Natural killer cell (primary cell): ENCODE measurements around the gene CACNA1F. TPM values are rescaled to one million over a fixed set of nuclear protein-coding genes. Genes with fewer than 3 reads are reported as not detected.

Experiments used
- ATAC-seq, 3 donors: fragments of 150-1000 bp in 2 of 3; fragments of 200-7000 bp in 1 of 3; cut with Tn5 transposase; 1 replicate in 1 of 3; 2 replicates in 2 of 3; pipeline ENCODE4 v1.10.0; 2021; ENCODE audit warnings: mild to moderate bottlenecking in 2 of 3, moderate library complexity in 2 of 3
- DNase-seq, 2 donors: peaks; one replicate each; pipeline versions ENCODE4 v3.0.0 to v3.0.0-alpha.2; 2013 to 2021; ENCODE audit warnings: mixed read lengths in 1 of 2
- H3K27ac ChIP-seq: one replicate; pipeline ENCODE4 v1.5.1; 2013; ENCODE audit warnings: mild to moderate bottlenecking, low read length
- H3K27me3 ChIP-seq: one replicate; pipeline ENCODE4 v1.6.1; 2013; ENCODE audit warnings: low read length; ENCODE audit not compliant: control insufficient read depth, insufficient read depth
- H3K36me3 ChIP-seq: one replicate; pipeline ENCODE4 v1.6.1; 2013; ENCODE audit warnings: low read length; ENCODE audit not compliant: control insufficient read depth, insufficient read depth
- H3K4me1 ChIP-seq: one replicate; pipeline ENCODE4 v1.6.1; 2013; ENCODE audit warnings: low read length; ENCODE audit not compliant: control insufficient read depth, insufficient read depth
- H3K4me3 ChIP-seq: one replicate; pipeline ENCODE4 v1.5.1; 2013; ENCODE audit warnings: low read length
- H3K9me3 ChIP-seq: one replicate; pipeline ENCODE4 v1.6.1; 2013; ENCODE audit warnings: low read length; ENCODE audit not compliant: control insufficient read depth, insufficient read depth
- H3K27ac Mint-ChIP-seq, 2 donors: one replicate each; pipeline ENCODE4 v1.8.0; 2022; ENCODE audit warnings: mild to moderate bottlenecking in 2 of 2, mixed read lengths in 2 of 2, moderate library complexity in 1 of 2
- H3K27me3 Mint-ChIP-seq, 2 donors: one replicate each; pipeline ENCODE4 v1.8.0; 2022; ENCODE audit warnings: low read depth in 2 of 2, mixed read lengths in 2 of 2
- H3K36me3 Mint-ChIP-seq: one replicate; pipeline ENCODE4 v1.8.0; 2022; ENCODE audit warnings: mixed read lengths
- H3K4me1 Mint-ChIP-seq, 2 donors: one replicate each; pipeline ENCODE4 v1.8.0; 2022; ENCODE audit warnings: mixed read lengths in 2 of 2
- H3K4me3 Mint-ChIP-seq: one replicate; pipeline ENCODE4 v1.8.0; 2022; ENCODE audit warnings: mild to moderate bottlenecking, moderate library complexity, mixed read lengths
- H3K9me3 Mint-ChIP-seq, 2 donors: one replicate each; pipeline ENCODE4 v1.8.0; 2022; ENCODE audit warnings: mixed read lengths in 2 of 2
- WGBS: methylation state at CpG from one replicate; pipeline ENCODE4 v1.1.7; 2013; ENCODE audit warnings: missing lambda C conversion rate; ENCODE audit not compliant: insufficient coverage; 5-methylcytosine and 5-hydroxymethylcytosine counted together
- intact Hi-C: fragments of 100-400 bp; cut with micrococcal nuclease; formaldehyde crosslinking; loops from one replicate; pipeline ENCODE4 v1.14.2; 2022
- total RNA-seq, 4 donors: library from RNA; stranded (reverse); fragments of 120-200 nt in 1 of 4; gene quantifications; one replicate each; pipeline versions ENCODE4 v1.2.3 to v1.2.4, GENCODE V29; 2013 to 2022
- TF ChIP-seq, protein P1 (sequence below): fragments of 200-600 bp; IDR thresholded peaks from one replicate; pipeline ENCODE4 v1.8.0; 2022; ENCODE audit warnings: antibody characterized with exemption

CACNA1F gene
- total RNA-seq, 3 donors from 2014 or later (not counting 1 experiment from before 2014, with no cell fraction given) = 0.48 to 1.1 (median 0.66) TPM

DNA sequence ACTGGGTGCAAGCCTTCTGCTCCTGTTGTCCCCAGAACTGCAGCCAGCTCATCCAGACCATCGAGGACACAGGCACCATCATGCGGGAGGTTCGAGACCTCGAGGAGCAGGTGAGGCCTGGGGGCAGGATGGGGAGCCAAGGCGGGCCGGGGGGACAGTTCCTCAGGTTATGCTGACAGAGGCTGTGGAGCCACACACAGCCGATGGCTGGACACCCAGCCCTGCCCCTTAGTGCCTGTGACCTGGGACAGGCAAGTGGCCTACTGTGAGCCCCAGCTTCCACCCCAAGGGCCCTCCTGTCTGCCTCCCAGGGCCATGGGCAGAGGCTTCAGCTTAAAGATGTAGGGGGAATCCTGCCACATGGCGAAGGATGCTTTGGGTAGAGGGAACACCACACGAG, 16.5 kb upstream of the CACNA1F start:
- ATAC-seq = no peak
- WGBS = 92% methylated on average over 9 of the region's 9 CpGs
- Mint-ChIP-seq H3K4me1 (peaks cover 8 to 20% of the 10 kb centered on the region in 2 donors), H3K9me3 (no peaks in the 10 kb centered on the region), H3K27me3 (no peaks in the 10 kb centered on the region), H3K27ac (no peak overlapping the region), H3K36me3 (no peaks in the 10 kb centered on the region), H3K4me3 (no peak overlapping the region)
- intact Hi-C loops = no loop called here
- H3K9me3 ChIP-seq = no peaks in the 10 kb centered on the region
- no peak overlapping the region for H3K4me3 ChIP-seq
- DNase-seq = no peak
- TF ChIP-seq, protein P1, sequence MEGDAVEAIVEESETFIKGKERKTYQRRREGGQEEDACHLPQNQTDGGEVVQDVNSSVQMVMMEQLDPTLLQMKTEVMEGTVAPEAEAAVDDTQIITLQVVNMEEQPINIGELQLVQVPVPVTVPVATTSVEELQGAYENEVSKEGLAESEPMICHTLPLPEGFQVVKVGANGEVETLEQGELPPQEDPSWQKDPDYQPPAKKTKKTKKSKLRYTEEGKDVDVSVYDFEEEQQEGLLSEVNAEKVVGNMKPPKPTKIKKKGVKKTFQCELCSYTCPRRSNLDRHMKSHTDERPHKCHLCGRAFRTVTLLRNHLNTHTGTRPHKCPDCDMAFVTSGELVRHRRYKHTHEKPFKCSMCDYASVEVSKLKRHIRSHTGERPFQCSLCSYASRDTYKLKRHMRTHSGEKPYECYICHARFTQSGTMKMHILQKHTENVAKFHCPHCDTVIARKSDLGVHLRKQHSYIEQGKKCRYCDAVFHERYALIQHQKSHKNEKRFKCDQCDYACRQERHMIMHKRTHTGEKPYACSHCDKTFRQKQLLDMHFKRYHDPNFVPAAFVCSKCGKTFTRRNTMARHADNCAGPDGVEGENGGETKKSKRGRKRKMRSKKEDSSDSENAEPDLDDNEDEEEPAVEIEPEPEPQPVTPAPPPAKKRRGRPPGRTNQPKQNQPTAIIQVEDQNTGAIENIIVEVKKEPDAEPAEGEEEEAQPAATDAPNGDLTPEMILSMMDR = no peak
- H3K27me3 ChIP-seq = no peaks in the 10 kb centered on the region
- peaks cover 8% of the 10 kb centered on the region for H3K4me1 ChIP-seq
- no peak overlapping the region for H3K27ac ChIP-seq
- H3K36me3 ChIP-seq = peaks cover 18% of the 10 kb centered on the region

DNA sequence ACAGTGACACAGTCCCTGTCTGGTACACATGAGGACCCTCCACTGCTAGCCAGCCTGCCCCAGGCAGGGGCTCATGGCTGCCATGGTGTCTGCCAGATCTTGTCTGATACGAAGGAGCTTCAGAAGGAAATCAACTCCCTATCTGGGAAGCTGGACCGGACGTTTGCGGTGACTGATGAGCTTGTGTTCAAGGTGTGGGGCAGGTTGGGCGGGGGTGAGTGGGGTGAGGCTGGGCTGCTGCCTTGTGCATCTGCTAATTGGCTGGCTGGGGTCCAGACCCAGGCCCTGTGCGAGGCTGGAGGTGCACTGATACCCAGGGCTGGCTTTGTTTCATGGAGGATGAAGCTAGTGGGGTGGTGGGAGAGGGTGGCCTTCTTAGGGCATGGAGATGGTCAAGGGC, 15.9 kb upstream of the CACNA1F start:
- Histone ChIP-seq H3K27me3 (no peaks in the 10 kb centered on the region), H3K27ac (no peak overlapping the region), H3K36me3 (peaks cover 21% of the 10 kb centered on the region), H3K4me1 (peaks cover 8% of the 10 kb centered on the region), H3K9me3 (no peaks in the 10 kb centered on the region), H3K4me3 (no peak overlapping the region)
- ATAC-seq (no peak), DNase-seq (no peak)
- no peak overlapping the region for H3K4me3 Mint-ChIP-seq
- intact Hi-C loops = no loop called here
- H3K27ac Mint-ChIP-seq = no peak overlapping the region
- no peaks in the 10 kb centered on the region for H3K36me3 Mint-ChIP-seq
- peaks cover 8 to 20% of the 10 kb centered on the region in 2 donors for H3K4me1 Mint-ChIP-seq
- no peaks in the 10 kb centered on the region for H3K9me3 Mint-ChIP-seq
- TF ChIP-seq, protein P1 = no peak
- WGBS = 92% methylated on average over 5 of the region's 6 CpGs
- H3K27me3 Mint-ChIP-seq = no peaks in the 10 kb centered on the region

DNA sequence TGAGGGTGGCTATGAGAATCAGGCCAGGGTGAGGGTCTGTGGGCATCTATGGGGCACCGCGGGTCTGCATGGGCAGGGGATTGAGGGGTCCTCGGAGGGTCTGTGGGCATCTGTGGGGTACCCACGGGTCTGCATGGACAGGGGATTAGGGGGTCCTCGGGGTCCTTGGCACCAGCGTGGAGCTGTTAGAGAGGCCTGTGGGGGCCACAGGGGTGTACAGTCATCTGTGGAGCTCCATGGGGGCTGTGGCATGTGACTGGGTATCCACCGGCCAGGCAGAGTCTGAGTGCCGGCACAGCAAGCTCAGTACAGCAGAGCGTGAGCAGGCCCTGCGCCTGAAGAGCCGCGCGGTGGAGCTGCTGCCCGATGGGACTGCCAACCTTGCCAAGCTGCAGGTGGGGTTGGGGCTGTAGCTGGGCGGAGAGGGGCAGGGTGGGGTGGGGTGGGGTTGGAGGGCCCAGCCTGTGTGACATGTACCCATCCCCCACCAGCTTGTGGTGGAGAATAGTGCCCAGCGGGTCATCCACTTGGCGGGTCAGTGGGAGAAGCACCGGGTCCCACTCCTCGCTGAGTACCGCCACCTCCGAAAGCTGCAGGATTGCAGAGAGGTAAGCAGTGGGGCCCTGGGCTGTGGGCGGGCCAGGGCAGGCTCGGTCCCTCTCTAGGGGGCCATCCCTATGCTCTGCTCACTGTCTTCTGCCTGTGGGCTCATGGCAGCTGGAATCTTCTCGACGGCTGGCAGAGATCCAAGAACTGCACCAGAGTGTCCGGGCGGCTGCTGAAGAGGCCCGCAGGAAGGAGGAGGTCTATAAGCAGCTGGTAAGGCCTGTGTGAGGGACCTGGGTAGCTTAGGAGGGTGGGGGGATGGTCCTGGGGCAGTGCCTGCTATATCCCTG, 15.0 kb upstream of the CACNA1F start:
- Mint-ChIP-seq H3K4me3 (no peak overlapping the region), H3K9me3 (no peaks in the 10 kb centered on the region), H3K36me3 (no peaks in the 10 kb centered on the region), H3K4me1 (peaks cover 8 to 20% of the 10 kb centered on the region in 2 donors), H3K27ac (no peak overlapping the region), H3K27me3 (no peaks in the 10 kb centered on the region)
- peaks cover 4% of the 10 kb centered on the region for H3K4me1 ChIP-seq
- DNase-seq (no peak), ATAC-seq (no peak)
- H3K4me3 ChIP-seq = no peak overlapping the region
- peaks cover 27% of the 10 kb centered on the region for H3K36me3 ChIP-seq
- WGBS = 97% methylated on average over 28 of the region's 28 CpGs
- intact Hi-C loops = no loop called here
- TF ChIP-seq, protein P1 = no peak
- no peaks in the 10 kb centered on the region for H3K27me3 ChIP-seq
- H3K9me3 ChIP-seq = no peaks in the 10 kb centered on the region
- no peak overlapping the region for H3K27ac ChIP-seq
